Thyroid gland (tissue), 4 donors: ENCODE results near the gene ZIC5. TPM values are rescaled to one million over a fixed set of nuclear protein-coding genes. Genes with fewer than 3 reads are reported as not detected.

Experiments used
- DNase-seq, 2 donors: peaks; one replicate each; pipeline ENCODE4 v3.0.0-alpha.2; 2019
- H3K27ac ChIP-seq, 3 donors: fragments of 200-600 bp; sonication (generic); 1 replicate in 2 of 3; 2 replicates in 1 of 3; pipeline ENCODE4 v1.5.1; 2016 to 2019; ENCODE audit warnings: mild to moderate bottlenecking in 1 of 3, moderate library complexity in 1 of 3
- H3K27me3 ChIP-seq: fragments of 200-600 bp; sonication (generic); one replicate; pipeline ENCODE4 v1.5.1; 2019
- H3K36me3 ChIP-seq, 2 donors: fragments of 200-600 bp; sonication (generic); one replicate each; pipeline ENCODE4 v1.5.1; 2016 to 2019
- H3K4me1 ChIP-seq, 2 donors: fragments of 200-600 bp; sonication (generic); one replicate each; pipeline ENCODE4 v1.5.1; 2017 to 2019
- H3K4me3 ChIP-seq, 3 donors: fragments of 200-600 bp; sonication (generic); replicated peaks in 1 of 3; 1 replicate in 2 of 3; 2 replicates in 1 of 3; pipeline ENCODE4 v1.5.1; 2016; ENCODE audit warnings: mild to moderate bottlenecking in 1 of 3
- H3K9me3 ChIP-seq: fragments of 200-600 bp; sonication (generic); one replicate; pipeline ENCODE4 v1.5.1; 2017
- POLR2A ChIP-seq, 2 donors: fragments of 450-650 bp; IDR thresholded peaks; one replicate each; pipeline ENCODE4 v1.6.1; 2017; ENCODE audit warnings: antibody characterized with exemption in 2 of 2, mild to moderate bottlenecking in 2 of 2, moderate library complexity in 1 of 2
- WGBS, 2 donors: methylation state at CpG; one replicate each; pipeline ENCODE4 v1.1.5; 2017; 5-methylcytosine and 5-hydroxymethylcytosine counted together
- intact Hi-C: fragments of 100-400 bp; cut with DNase I; formaldehyde crosslinking; loops from one replicate; pipeline ENCODE4 v1.15.1; 2023
- total RNA-seq, 4 donors: library from RNA; depleted of rRNA; stranded (reverse); fragments of >200 nt; gene quantifications; one replicate each; pipeline ENCODE4 v1.2.3, GENCODE V29; 2016
- TF ChIP-seq, protein P1 (sequence below), 6 experiments: fragments of 200-600 bp in 3 of 6; fragments of 450-650 bp in 3 of 6; sonication (generic) in 3 of 6; IDR thresholded peaks; one replicate each; pipeline ENCODE4 v1.5.1; 2016 to 2019; ENCODE audit warnings: antibody characterized with exemption in 6 of 6, mild to moderate bottlenecking in 2 of 6, inconsistent platforms in 1 of 6, moderate library complexity in 1 of 6

Gene ZIC5
- total RNA-seq, 4 donors from 2014 or later = not detected

DNA sequence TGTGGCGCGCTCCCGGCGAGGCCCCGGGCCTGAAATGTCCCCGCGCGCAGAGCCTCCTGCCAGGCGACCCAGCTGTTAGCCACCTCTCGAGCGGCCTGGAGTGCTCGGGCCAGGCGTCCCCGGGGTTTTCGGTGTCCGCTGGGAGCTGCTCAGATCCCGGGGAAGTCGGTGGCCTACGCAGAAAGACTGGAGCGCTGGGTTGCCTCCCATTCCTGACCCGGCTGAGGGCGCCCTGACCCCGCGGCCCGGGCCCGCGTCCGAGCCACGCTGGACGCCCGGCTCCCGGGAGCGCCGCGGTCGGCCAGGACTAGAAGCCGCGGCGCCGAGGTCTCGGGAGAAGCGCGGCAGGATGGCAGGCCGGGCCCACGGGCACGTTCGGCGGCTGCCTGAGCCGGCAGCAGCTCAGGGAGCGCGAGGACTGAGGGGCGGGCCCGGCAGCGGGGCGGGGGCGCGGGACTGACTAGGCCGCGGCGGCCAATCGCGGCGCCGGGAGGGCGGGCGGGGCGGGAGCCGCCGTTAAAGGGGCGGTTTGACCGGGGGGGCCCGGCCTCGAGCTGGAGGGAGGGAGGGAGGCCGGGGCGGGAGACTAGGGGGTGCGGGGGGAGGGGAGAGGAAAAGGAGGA is 8.7 kb upstream of the ZIC5 start:
- Histone ChIP-seq H3K27me3 (peaks cover 79% of the 10 kb centered on the region), H3K4me1 (peaks cover 16 to 35% of the 10 kb centered on the region in 2 donors), H3K36me3 (no peaks in the 10 kb centered on the region), H3K4me3 (peak overlapping the region in 1 of 3 donors; percentile 23), H3K27ac (no peak overlapping the region), H3K9me3 (no peaks in the 10 kb centered on the region)
- no peak for TF ChIP-seq POLR2A (IDR thresholded peaks at IDR 0.05)
- TF ChIP-seq, protein P1, sequence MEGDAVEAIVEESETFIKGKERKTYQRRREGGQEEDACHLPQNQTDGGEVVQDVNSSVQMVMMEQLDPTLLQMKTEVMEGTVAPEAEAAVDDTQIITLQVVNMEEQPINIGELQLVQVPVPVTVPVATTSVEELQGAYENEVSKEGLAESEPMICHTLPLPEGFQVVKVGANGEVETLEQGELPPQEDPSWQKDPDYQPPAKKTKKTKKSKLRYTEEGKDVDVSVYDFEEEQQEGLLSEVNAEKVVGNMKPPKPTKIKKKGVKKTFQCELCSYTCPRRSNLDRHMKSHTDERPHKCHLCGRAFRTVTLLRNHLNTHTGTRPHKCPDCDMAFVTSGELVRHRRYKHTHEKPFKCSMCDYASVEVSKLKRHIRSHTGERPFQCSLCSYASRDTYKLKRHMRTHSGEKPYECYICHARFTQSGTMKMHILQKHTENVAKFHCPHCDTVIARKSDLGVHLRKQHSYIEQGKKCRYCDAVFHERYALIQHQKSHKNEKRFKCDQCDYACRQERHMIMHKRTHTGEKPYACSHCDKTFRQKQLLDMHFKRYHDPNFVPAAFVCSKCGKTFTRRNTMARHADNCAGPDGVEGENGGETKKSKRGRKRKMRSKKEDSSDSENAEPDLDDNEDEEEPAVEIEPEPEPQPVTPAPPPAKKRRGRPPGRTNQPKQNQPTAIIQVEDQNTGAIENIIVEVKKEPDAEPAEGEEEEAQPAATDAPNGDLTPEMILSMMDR (IDR thresholded peaks at IDR 0.05) = no peak
- intact Hi-C loops = loop anchor here (10.0 kb wide), 1 partner anchor 326 kb away; no protein-coding TSS in a partner anchor
- peak; percentile 54 to 59 for DNase-seq
- WGBS, 2 donors = 4 to 7% methylated on average over 12 to 38 of the region's 76 CpGs

DNA sequence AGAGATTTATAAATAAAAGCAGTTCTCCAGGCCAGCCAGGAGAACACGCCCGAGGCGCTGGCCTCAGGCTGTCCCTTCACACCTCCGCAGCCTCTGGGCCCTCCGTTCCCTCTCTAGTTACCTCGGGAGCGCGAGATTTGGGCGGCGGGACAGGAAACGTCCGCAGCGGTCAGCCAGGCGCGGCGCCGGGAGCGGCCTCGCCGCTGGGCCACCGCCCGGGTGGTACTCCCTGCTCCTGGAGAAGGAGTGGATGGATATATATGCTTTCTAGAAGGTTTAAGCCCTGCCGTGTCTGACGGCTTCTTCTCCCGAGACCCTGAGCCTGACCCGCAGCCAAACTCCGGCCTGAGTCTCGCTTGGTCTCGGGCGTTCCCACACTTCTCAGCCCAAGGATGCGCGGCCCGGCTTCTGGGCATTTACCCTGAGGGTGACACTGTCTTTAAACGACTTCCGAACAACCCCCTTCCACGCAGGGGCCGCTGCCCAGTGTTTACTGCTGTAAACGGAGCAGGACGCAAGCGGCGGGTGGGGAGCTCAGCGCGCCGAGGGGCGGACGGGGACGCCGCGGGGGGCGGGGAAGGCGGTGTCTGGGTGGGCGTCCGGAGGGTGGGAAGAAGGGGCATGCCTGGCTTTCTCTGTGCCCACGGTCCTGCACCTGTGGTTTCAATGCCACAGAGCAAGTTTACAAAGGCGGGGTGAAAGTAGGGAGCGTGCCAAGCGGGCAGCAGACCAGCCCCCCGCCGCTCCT is 8.1 kb upstream of the ZIC5 start:
- no peak for TF ChIP-seq POLR2A (IDR thresholded peaks at IDR 0.05)
- TF ChIP-seq, protein P1 (IDR thresholded peaks at IDR 0.05) = no peak
- 4 to 5% methylated on average over 24 to 36 of the region's 59 CpGs for WGBS, 2 donors
- DNase-seq = no peak
- Histone ChIP-seq H3K4me3 (peak overlapping the region in 1 of 3 donors; percentile 23), H3K4me1 (peaks cover 16 to 35% of the 10 kb centered on the region in 2 donors), H3K9me3 (no peaks in the 10 kb centered on the region), H3K36me3 (no peaks in the 10 kb centered on the region), H3K27ac (no peak overlapping the region), H3K27me3 (peaks cover 81% of the 10 kb centered on the region)
- intact Hi-C loops = loop anchor here (10.0 kb wide), 1 partner anchor 325 kb away; no protein-coding TSS in a partner anchor

DNA sequence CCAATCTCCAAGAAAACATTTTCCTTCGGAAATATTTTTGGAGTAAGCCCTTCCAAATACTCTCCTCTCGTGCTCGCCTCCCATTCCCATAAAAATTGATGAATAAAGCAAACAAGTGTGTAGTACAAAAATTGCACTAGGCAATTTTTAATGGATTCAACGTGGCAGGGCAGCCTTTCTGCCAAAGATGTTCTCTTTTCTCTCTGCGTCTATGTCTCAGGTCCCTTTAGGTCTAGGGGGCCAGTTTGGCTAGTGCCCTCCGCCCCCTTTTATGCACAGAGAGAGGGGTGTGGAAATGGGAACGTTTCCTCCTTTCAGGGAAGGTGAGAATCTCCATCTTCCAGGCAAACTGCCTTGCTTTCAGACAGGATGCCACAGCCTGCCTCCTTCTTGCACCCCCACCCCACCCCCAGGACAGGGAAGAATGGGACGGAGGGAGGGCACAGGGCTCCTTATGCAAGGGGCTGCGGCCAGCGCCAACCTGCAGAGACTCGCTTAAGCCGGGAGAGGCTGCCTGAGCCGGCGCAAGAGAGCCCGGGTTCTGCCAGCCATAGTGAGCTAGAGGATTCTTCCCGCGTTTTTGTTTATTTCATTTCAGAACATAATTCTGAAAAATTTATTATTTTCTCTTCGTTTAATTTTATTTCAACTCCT is 7.4 kb upstream of the ZIC5 start:
- no peak overlapping the region for H3K4me3 ChIP-seq
- H3K9me3 ChIP-seq = no peaks in the 10 kb centered on the region
- TF ChIP-seq, protein P1 (IDR thresholded peaks at IDR 0.05) = no peak
- no peak for TF ChIP-seq POLR2A (IDR thresholded peaks at IDR 0.05)
- no peak overlapping the region for H3K27ac ChIP-seq
- intact Hi-C loops = no loop called here
- no peaks in the 10 kb centered on the region for H3K36me3 ChIP-seq
- H3K4me1 ChIP-seq = peaks cover 16 to 35% of the 10 kb centered on the region in 2 donors
- H3K27me3 ChIP-seq = peaks cover 79% of the 10 kb centered on the region
- no peak for DNase-seq
- WGBS, 2 donors = 7 to 9% methylated on average over 18 of the region's 18 CpGs

DNA sequence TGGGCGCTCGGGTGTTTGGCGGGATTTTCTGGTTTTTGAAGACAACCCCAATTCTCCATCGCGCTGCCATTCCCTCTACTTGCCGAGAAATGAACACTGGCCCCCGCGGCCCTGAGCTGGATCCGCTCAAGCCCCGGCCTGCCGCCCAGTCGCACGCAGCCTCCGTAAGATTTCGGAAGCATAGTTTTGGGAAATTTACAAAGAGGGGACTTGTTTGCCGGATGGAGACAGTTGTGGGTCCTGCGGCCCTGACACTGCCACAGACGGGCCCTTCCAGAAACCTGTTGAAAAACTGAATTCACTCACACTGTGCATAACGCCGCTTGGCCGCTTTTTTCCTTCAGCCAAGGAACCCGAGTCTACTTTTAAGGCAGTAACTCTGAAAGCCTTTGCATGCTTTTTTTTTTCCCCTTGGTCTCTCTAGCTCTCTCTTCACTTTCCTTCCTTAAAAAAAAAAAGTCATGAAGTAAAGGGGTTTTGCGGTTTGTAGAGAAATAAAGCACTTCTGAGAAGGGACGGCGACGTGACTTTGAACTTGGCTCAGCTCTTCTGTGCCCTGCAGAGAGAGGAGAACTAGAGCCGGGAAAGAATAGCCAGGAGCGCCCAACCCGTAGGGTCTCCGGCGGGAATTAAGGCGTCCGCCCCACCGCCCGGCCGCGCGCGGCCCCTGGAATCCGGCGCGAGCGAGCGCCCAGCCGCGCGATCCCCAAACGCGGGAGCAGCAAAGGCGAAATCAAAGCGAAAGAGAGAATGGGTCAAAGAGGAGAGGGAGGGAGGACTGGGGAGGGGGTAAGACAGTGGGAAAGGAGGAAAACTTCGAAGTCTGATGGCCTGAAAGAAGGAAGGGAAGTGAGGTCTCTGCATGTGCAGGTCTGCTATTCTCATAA is 6.6 kb upstream of the ZIC5 start:
- Histone ChIP-seq H3K27ac (no peak overlapping the region), H3K4me1 (peaks cover 16 to 35% of the 10 kb centered on the region in 2 donors), H3K9me3 (no peaks in the 10 kb centered on the region), H3K36me3 (no peaks in the 10 kb centered on the region), H3K27me3 (peaks cover 79% of the 10 kb centered on the region), H3K4me3 (no peak overlapping the region)
- no peak for DNase-seq
- WGBS, 2 donors = 17 to 23% methylated on average over 52 of the region's 52 CpGs
- TF ChIP-seq, protein P1 (IDR thresholded peaks at IDR 0.05) = no peak
- no peak for TF ChIP-seq POLR2A (IDR thresholded peaks at IDR 0.05)
- intact Hi-C loops = no loop called here
